Activated T-cell treated with anti-CD3 and anti-CD28 coated beads, Interleukin-2, amount 50 U/mL, for 24 hours (primary cell): ENCODE data around the gene ZFP36.

Experiments used
- DNase-seq: peaks from one replicate; pipeline ENCODE4 v3.0.0-alpha.2; 2020
- H3K27ac Mint-ChIP-seq: 2 replicates; pipeline ENCODE4 v1.8.0; 2020; ENCODE audit warnings: mild to moderate bottlenecking, mixed read lengths
- H3K27me3 Mint-ChIP-seq: 2 replicates; pipeline ENCODE4 v1.8.0; 2020; ENCODE audit warnings: mixed read lengths
- H3K36me3 Mint-ChIP-seq: 2 replicates; pipeline ENCODE4 v1.8.0; 2020; ENCODE audit warnings: low read depth, mixed read lengths
- H3K4me1 Mint-ChIP-seq: 2 replicates; pipeline ENCODE4 v1.8.0; 2020; ENCODE audit warnings: low read depth, mixed read lengths
- H3K4me3 Mint-ChIP-seq: 2 replicates; pipeline ENCODE4 v1.8.0; 2020; ENCODE audit warnings: mild to moderate bottlenecking, moderate library complexity, mixed read lengths
- H3K9me3 Mint-ChIP-seq: 2 replicates; pipeline ENCODE4 v1.8.0; 2020; ENCODE audit warnings: mixed read lengths

The ZFP36 gene

DNA sequence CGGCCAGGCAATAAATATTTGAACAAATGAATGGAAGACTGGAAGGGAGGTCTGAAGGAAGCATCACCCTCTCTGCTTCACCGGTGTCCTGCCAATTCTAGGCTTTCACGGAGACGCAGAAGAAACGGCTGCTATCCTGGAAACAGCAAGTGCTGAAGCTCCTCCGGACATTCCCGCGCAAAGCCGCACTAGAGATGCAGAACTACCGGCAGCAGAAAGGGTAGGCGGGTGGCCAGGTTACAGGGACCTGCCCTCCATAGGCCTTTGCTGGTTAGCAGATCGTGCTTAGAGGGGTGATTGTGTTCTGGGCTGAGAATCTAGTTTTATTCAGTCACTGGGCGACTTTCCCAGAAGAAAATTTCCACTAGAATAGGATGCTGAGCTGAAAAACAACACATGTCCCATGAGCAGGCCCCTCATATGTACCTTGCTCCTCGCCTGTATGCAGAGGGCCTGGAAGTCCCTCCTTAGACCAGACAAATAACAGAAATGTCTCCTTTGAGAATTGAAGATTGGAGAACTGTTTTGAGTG lies 26.7 kb upstream of the ZFP36 start:
- Mint-ChIP-seq H3K27ac (no peak overlapping the region), H3K27me3 (no peaks in the 10 kb centered on the region), H3K4me1 (no peaks in the 10 kb centered on the region), H3K9me3 (no peaks in the 10 kb centered on the region), H3K36me3 (peaks cover 94% of the 10 kb centered on the region), H3K4me3 (no peak overlapping the region)
- no peak for DNase-seq

GRCh38 chr19:39380521-39381502 lies 25.8 kb upstream of the ZFP36 start:
- no peak for DNase-seq
- Mint-ChIP-seq H3K4me3 (no peak overlapping the region), H3K36me3 (peaks cover 94% of the 10 kb centered on the region), H3K4me1 (no peaks in the 10 kb centered on the region), H3K27ac (peak overlapping the region; percentile 57), H3K27me3 (no peaks in the 10 kb centered on the region), H3K9me3 (no peaks in the 10 kb centered on the region)

DNA sequence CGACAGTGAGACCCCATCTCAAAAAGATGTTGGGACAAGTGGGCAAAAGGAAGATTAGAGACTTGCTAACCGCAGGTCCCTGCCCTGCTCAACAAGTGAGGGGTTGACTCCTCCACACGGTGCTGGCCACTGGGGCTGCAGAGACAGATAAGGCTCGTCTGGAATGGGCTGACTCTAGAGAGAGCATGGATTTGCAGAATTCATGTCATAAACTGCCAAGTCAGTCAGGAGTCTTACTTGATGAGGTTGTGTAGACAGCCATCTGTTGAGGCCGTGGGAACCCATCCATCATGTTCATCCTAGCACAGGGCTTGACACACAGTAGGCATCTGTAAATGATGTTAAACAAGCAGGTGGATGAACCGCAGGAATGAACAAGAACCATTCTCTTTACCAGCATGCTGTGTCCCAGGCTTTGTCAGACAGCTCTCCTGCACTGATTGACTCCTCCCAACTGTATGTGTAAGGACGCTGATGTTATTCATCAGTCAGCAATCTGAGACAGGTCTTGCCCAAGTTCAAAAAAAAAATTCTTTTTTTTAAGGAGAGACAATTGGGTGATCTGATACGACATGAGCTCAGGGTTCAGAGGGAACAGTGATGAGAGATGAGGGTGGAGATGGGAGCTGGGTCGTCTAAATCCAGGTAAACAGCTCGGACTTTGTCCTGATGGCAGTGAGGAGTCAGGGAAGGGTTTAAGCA lies 24.6 kb upstream of the ZFP36 start:
- no peaks in the 10 kb centered on the region for H3K4me1 Mint-ChIP-seq
- H3K27me3 Mint-ChIP-seq, result no peaks in the 10 kb centered on the region
- no peaks in the 10 kb centered on the region for H3K9me3 Mint-ChIP-seq
- peak overlapping the region; percentile 83 for H3K27ac Mint-ChIP-seq
- H3K4me3 Mint-ChIP-seq, result no peak overlapping the region
- peaks cover 94% of the 10 kb centered on the region for H3K36me3 Mint-ChIP-seq
- DNase-seq, result no peak

DNA sequence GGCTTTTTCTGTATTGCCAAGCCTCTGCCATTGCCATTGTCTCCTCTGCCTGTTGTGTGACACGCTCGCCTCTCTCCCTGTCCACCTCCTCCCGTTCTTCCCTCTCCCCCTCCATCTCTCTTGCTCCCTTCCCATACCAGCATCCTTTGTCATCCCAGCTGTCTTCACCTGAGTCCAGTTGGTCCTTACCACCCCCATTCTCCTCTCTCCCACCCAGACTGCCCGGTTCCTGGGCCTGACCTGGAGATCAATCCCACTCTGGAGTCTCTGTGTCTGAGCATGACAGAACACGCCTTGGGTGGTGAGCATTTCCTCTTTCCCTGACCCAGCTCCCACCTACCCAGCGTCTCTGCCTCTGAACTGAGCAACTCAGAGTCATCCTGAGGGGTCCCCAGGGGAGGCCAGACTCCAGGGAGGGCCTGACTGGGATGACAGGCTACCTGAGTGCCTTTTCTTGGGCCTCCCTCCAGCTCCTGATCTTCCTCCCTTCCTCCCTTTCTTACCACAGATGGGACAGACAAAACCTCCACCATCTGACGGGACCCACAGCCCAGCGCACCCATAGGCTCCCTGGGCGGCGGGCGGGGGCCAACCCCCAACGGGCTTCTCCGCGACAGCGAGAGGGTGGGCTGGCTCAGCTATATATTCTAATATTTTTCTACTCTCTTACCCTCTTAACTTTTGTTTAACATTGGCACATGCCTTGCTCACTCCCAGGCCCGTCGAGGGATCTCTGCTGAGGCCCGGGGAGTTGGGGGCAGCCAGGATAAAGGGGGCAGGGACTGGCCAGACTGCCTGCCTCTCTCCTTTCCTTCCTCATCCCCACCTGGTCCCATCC lies 23.4 kb upstream of the ZFP36 start:
- H3K9me3 Mint-ChIP-seq, result no peaks in the 10 kb centered on the region
- peaks cover 94% of the 10 kb centered on the region for H3K36me3 Mint-ChIP-seq
- peaks cover 2% of the 10 kb centered on the region for H3K4me1 Mint-ChIP-seq
- H3K27ac Mint-ChIP-seq, result peak overlapping the region; percentile 52
- no peak overlapping the region for H3K4me3 Mint-ChIP-seq
- no peak for DNase-seq
- no peaks in the 10 kb centered on the region for H3K27me3 Mint-ChIP-seq

DNA sequence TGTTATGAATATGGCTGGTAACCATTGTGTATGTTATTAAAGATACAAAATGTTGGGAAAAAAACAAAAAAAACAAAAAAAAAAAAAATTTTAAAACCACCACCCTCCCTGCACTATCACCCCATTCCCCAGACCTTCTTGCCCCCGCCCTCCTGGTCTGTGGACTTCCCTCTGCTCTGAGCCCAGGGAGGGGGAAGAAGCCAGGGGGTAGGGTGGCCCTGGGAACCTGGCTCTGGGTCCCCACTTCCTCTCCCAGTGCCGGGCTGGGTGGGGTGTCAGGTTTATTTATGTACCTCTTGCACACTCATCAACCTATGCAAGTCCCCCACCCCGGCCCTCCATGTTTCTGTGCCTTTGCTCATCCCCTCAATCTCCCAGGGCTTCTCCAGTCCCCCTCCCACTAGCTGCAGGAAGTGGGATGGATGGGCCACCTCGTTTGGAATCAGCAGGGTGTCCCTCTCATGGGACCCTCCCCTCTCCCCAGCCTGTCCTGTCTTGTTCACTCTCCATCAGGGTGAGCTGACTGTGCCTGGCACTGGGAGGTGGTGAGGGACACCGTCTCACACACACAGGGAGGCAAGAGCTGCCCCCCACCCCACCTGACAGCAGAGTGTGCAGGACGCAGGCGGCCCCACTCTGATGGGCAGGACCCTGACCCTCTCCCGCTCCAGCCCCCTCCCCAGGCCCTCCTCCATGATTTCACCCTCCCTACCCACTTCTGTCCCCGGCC lies 21.6 kb upstream of the ZFP36 start:
- peaks cover 92% of the 10 kb centered on the region for H3K36me3 Mint-ChIP-seq
- no peaks in the 10 kb centered on the region for H3K9me3 Mint-ChIP-seq
- no peaks in the 10 kb centered on the region for H3K27me3 Mint-ChIP-seq
- H3K4me3 Mint-ChIP-seq, result no peak overlapping the region
- DNase-seq, result no peak
- peak overlapping the region; percentile 82 for H3K27ac Mint-ChIP-seq
- peaks cover 16% of the 10 kb centered on the region for H3K4me1 Mint-ChIP-seq

- peak overlapping the region; percentile 82 for H3K27ac Mint-ChIP-seq
Observed at GRCh38 chr19:39385629-39386411, 20.8 kb upstream of the ZFP36 start.

GRCh38 chr19:39386557-39386956 lies 20.1 kb upstream of the ZFP36 start:
- H3K4me3 Mint-ChIP-seq, result no peak overlapping the region
- no peaks in the 10 kb centered on the region for H3K9me3 Mint-ChIP-seq
- no peak for DNase-seq
- H3K27me3 Mint-ChIP-seq, result no peaks in the 10 kb centered on the region
- H3K36me3 Mint-ChIP-seq, result peaks cover 94% of the 10 kb centered on the region
- peaks cover 26% of the 10 kb centered on the region for H3K4me1 Mint-ChIP-seq
- H3K27ac Mint-ChIP-seq, result peak overlapping the region; percentile 82

More at GRCh38 chr19:39385629-39386411, 20.8 kb upstream of the ZFP36 start:
- H3K36me3 Mint-ChIP-seq, result peaks cover 95% of the 10 kb centered on the region
- peaks cover 21% of the 10 kb centered on the region for H3K4me1 Mint-ChIP-seq
- DNase-seq, result no peak
- H3K4me3 Mint-ChIP-seq, result no peak overlapping the region
- no peaks in the 10 kb centered on the region for H3K9me3 Mint-ChIP-seq
- H3K27me3 Mint-ChIP-seq, result no peaks in the 10 kb centered on the region

DNA sequence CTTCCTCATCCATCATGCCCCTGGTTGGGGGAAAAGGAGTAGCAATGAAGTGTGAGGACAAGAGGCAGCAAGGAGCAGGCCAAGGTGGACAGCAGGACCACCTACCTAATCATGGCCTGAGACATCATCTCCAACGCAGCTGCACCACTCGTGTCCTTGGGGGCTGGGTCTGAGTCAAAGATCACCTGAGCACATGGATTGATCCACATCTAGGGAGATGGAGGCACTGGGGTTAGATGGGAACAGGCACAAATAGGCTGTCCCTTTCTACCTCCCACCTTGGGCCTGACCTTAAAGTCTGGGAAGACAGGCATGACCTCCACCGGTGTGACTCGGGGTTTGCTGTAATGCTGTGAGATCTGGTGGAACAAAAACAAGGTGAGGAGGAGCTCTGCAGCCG lies 18.0 kb upstream of the ZFP36 start:
- Mint-ChIP-seq H3K4me3 (no peak overlapping the region), H3K27me3 (no peaks in the 10 kb centered on the region), H3K4me1 (peaks cover 40% of the 10 kb centered on the region)

GRCh38 chr19:39389631-39390414 lies 16.8 kb upstream of the ZFP36 start:
- H3K36me3 Mint-ChIP-seq, result peaks cover 88% of the 10 kb centered on the region
- no peak for DNase-seq

More for the DNA sequence above, 18.0 kb upstream of the ZFP36 start:
- DNase-seq, result no peak
- Mint-ChIP-seq H3K9me3 (no peaks in the 10 kb centered on the region), H3K36me3 (peaks cover 87% of the 10 kb centered on the region), H3K27ac (peak overlapping the region; percentile 100)

GRCh38 chr19:39390451-39390750 lies 16.2 kb upstream of the ZFP36 start:
- H3K36me3 Mint-ChIP-seq, result peaks cover 88% of the 10 kb centered on the region
- peak overlapping the region; percentile 92 for H3K4me3 Mint-ChIP-seq
- H3K27ac Mint-ChIP-seq, result peak overlapping the region; percentile 100
- no peaks in the 10 kb centered on the region for H3K27me3 Mint-ChIP-seq
- H3K4me1 Mint-ChIP-seq, result peaks cover 49% of the 10 kb centered on the region
- DNase-seq, result no peak
- H3K9me3 Mint-ChIP-seq, result no peaks in the 10 kb centered on the region

More at GRCh38 chr19:39389631-39390414, 16.8 kb upstream of the ZFP36 start:
- H3K27ac Mint-ChIP-seq, result peak overlapping the region; percentile 100
- H3K4me1 Mint-ChIP-seq, result peaks cover 44% of the 10 kb centered on the region
- H3K27me3 Mint-ChIP-seq, result no peaks in the 10 kb centered on the region
- H3K4me3 Mint-ChIP-seq, result peak overlapping the region; percentile 92
- H3K9me3 Mint-ChIP-seq, result no peaks in the 10 kb centered on the region

DNA sequence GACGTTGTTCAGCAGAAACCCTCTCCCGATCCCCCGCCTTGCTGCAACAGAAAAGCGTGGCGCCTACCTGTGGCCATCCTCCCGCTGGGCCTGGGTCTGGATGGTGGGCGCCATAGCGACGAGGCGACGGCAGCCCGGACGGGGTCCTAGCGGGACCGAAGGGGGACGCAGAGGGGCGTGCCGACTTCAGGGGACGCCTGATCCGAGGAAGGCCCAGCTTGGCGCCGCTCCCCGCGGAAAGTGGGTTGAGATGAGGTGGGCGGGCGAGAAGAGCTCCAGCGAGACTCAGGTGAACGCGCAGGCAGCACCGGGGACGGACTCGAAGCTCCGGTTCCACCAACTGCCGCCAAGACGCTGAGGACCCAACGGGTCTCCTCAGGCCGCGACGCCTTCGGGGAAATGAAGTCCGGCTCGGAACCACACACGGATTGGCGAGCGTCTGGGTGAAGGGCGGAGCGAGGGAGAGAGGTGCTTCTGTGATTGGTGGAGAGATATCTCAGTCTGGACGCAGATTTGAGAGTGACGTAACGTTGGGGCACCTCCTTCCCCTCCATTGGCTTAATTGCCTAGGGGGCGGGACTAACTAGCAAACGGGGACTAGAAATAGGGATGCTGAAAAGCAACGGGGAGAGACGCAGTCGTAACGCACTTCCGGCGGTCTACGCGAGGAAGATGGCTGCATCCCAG lies 15.8 kb upstream of the ZFP36 start, which contains the start of the genes MED29 and PAF1:
Gene MED29, plus strand, starts transcription at position 628 of the 687 bp plus-strand sequence. Its CDS starts 45 bp downstream, at position 673.
Gene PAF1, minus strand, starts transcription at position 356 of the 687 bp plus-strand sequence. Its CDS starts 242 bp downstream, at position 114.
- peaks cover 50% of the 10 kb centered on the region for H3K4me1 Mint-ChIP-seq
- H3K27ac Mint-ChIP-seq, result peak within 1 kb of the TSS; percentile 100
- H3K27me3 Mint-ChIP-seq, result no peaks in the 10 kb centered on the region
- no peaks in the 10 kb centered on the region for H3K9me3 Mint-ChIP-seq
- peaks cover 87% of the 10 kb centered on the region for H3K36me3 Mint-ChIP-seq
- H3K4me3 Mint-ChIP-seq, result peak within 1 kb of the TSS; percentile 92
- peak; percentile 92 for DNase-seq
